ENCODE measurements around the gene FCGR3B.
"Not testable (repeated sequence)": the region's sequence is repeated elsewhere in the genome, so short reads cannot be mapped to it uniquely, and the experiment has no call there.

The FCGR3B gene

DNA sequence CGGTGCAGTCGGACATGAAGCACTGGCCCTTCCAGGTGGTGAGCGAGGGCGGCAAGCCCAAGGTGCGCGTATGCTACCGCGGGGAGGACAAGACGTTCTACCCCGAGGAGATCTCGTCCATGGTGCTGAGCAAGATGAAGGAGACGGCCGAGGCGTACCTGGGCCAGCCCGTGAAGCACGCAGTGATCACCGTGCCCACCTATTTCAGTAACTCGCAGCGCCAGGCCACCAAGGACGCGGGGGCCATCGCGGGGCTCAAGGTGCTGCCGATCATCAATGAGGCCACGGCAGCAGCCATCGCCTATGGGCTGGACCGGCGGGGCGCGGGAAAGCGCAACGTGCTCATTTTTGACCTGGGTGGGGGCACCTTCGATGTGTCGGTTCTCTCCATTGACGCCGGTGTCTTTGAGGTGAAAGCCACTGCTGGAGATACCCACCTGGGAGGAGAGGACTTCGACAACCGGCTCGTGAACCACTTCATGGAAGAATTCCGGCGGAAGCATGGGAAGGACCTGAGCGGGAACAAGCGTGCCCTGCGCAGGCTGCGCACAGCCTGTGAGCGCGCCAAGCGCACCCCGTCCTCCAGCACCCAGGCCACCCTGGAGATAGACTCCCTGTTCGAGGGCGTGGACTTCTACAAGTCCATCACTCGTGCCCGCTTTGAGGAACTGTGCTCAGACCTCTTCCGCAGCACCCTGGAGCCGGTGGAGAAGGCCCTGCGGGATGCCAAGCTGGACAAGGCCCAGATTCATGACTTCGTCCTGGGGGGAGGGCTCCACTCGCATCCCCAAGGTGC is 24.2 kb downstream of the FCGR3B start:
- not testable (repeated sequence) for DNase-seq (ENCODE audit: low read depth in 1 of 2, low spot score in 1 of 2)

- not testable (repeated sequence) for DNase-seq (ENCODE audit: low read depth in 1 of 2, low spot score in 1 of 2)
Observed at GRCh38 chr1:161605762-161606540, 25.0 kb downstream of the FCGR3B start.

DNA sequence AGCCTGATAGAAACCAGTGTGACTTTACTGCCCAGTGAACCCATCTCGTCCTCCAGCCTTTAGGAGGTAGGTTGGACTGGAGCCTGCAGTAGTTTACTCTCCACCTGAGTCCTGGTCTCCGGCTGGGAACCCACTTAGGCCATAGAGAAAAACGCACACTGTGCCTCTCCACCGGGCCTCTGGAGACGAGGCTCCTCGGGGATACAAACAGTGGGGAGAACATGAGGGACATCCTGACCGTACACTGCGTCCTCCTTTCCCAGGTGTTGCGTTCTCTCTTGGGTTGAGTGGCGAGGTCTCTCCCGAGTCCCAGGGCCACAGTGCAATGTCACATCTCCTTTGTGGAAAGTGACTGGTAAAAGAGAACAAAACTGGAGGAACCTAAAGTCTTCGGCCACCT is 26.0 kb downstream of the FCGR3B start:
- DNase-seq (ENCODE audit: low read depth in 1 of 2, low spot score in 1 of 2): not testable (repeated sequence)

GRCh38 chr1:161597077-161597476 is 33.9 kb downstream of the FCGR3B start:
- DNase-seq (ENCODE audit: low read depth in 1 of 2, low spot score in 1 of 2): not testable (repeated sequence)

- DNase-seq (ENCODE audit: low read depth in 1 of 2, low spot score in 1 of 2): not testable (repeated sequence)
Observed at GRCh38 chr1:161595583-161595982, 35.4 kb downstream of the FCGR3B start.

DNA sequence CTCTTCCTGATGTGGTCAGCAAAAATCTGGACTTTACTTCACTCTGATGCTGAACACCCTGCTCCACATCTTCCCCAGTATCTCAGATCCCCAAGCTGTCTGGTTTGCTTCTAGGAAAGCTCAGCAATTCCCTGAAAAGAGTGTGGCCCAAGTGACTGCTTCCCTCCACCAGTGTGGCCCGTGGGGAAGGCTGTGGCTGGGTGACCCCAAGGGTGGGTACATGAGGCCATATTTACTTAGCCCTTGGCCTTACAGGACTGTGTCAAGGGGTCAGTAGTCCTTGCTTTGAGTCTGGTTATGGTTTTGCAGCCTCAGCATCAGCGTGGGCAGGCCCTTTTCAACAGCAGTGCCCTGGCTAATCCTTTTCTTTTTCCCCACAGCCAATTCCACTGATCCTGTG is 35.8 kb downstream of the FCGR3B start:
- DNase-seq (ENCODE audit: low read depth in 1 of 2, low spot score in 1 of 2): not testable (repeated sequence)

DNA sequence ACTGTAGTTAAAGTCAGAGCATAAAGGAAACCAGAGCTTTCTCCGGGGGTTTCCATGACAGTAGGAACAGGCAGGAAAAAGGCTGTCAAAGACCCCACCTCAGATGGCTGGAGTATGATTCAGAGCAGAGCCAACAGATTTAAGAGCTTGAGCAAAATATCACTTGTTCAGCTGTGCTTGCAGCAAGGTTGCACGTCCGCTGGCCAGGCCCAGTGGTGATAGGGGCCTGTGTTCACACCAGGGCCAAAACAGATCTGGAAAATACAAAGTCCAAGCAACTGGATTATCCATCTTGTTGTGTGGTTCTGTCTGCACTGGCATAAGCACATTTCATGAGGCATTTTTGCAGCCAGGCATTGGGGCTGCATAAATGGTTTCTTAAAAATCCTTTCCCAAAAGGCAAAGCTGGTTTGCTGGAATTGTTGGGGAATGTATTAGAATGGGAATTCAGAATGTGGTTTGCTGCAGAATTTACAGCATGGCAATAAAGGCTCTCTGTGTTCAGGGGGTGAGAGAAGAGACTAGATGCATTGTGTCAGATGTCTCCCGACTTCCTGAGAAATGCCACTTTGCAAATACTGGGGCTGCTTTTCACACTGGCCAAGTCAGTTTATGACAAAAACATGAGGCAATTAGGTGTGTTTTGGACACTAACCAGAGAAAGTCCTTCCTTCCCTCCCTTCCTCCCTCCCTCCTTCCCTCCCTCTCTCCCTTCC is 36.5 kb downstream of the FCGR3B start:
- DNase-seq (ENCODE audit: low read depth in 1 of 2, low spot score in 1 of 2): not testable (repeated sequence)

- not testable (repeated sequence) for DNase-seq (ENCODE audit: low read depth in 1 of 2, low spot score in 1 of 2)
Observed at GRCh38 chr1:161593092-161593755, 37.8 kb downstream of the FCGR3B start.

GRCh38 chr1:161592586-161592985 is 38.4 kb downstream of the FCGR3B start:
- DNase-seq (ENCODE audit: low read depth in 1 of 2, low spot score in 1 of 2): not testable (repeated sequence)

GRCh38 chr1:161589920-161590319 is 41.1 kb downstream of the FCGR3B start:
- not testable (repeated sequence) for DNase-seq (ENCODE audit: low read depth in 1 of 2, low spot score in 1 of 2)

GRCh38 chr1:161589365-161589764 is 41.6 kb downstream of the FCGR3B start:
- DNase-seq (ENCODE audit: low read depth in 1 of 2, low spot score in 1 of 2): not testable (repeated sequence)

- DNase-seq (ENCODE audit: low read depth in 1 of 2, low spot score in 1 of 2): not testable (repeated sequence)
Observed at GRCh38 chr1:161588596-161588995, 42.4 kb downstream of the FCGR3B start.

DNA sequence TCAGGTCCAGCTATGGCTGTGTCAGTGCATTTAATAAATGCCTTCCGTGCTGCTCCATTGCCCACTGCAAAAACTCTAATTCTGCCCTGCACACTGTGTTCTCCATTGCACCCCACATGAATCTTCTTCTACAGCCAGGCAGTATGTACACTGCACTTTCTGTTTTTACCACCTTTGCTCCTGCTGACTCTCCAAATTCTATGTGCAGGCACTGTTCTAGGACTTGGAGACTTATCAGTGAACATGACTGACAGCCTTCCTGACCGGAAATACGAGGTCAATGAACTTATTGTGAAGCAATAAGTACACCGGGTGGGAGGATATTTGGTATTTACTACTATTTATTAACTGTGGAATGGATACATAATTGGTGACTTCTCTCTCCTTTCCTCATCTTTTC is 48.1 kb downstream of the FCGR3B start:
- DNase-seq (ENCODE audit: low read depth in 1 of 2, low spot score in 1 of 2): not testable (repeated sequence)

DNA sequence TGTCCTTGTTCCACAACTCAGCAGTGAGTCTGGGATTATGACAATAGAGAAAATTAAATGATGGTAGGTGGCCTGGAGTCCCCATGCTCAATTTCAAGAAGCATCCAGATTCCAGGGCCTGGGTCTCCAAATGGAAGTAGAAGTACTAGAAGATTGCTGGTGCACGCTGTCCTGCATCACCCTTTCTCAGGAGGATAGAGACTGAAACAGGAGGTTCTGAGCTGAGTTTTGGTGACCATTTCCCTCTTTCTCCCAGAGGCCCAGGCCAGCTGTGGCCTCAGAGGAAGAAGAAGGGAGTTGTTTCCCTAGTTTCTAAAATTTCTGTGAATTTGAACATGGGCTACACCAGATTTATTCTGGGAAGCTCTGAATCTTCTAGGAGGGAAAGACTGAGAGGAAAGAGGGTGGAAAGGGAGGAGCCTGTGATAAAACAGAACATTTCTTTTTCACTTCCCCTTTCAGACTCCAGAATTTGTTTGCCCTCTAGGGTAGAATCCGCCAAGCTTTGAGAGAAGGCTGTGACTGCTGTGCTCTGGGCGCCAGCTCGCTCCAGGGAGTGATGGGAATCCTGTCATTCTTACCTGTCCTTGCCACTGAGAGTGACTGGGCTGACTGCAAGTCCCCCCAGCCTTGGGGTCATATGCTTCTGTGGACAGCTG is 50.0 kb downstream of the FCGR3B start:
- DNase-seq (ENCODE audit: low read depth in 1 of 2, low spot score in 1 of 2): not testable (repeated sequence)

GRCh38 chr1:161579856-161580507 is 51.0 kb downstream of the FCGR3B start:
- DNase-seq (ENCODE audit: low read depth in 1 of 2, low spot score in 1 of 2): not testable (repeated sequence)

DNA sequence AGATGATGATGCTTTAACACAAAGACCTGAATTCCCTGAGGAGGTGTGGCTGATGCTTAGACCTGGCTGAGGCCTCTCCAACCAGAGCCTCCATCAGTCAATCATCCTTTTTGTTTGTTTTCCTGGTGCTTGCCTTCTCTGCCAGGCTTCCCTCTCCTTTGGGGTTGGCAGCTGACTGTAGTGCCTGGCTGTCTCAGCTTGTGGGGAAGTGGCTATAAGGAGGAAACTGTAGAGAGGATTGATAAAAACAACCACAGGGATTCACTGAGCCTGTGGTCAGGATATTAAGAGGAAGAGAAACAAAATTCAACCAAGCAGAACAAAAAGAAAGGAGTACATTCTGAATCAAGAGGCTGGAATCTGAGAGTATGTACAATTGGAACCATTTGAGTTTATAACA is 54.3 kb downstream of the FCGR3B start:
- not testable (repeated sequence) for DNase-seq (ENCODE audit: low read depth in 1 of 2, low spot score in 1 of 2)
